ENCODE data around the gene ELOVL4. TPM values are rescaled to one million over a fixed set of nuclear protein-coding genes. Genes with fewer than 3 reads are reported as not detected.

Gene ELOVL4
- polyA plus RNA-seq, 1 donor from 2014 or later, result 47.9 TPM

- no peak overlapping the region for H3K9ac ChIP-seq (ENCODE audit: low read length)
- no peaks in the 10 kb centered on the region for H3F3A ChIP-seq (ENCODE audit: insufficient read depth, low read length, poor library complexity, severe bottlenecking)
- no peak overlapping the region for H3K4me2 ChIP-seq (ENCODE audit: low read length)
- TF ChIP-seq MXI1 (conservative IDR thresholded peaks at IDR 0.05; ENCODE audit: poor library complexity, severe bottlenecking) (no peak), TAF1 (IDR thresholded peaks at IDR 0.05; ENCODE audit: low read depth) (no peak), RAD21 (conservative IDR thresholded peaks at IDR 0.05) (no peak), CTCF (IDR thresholded peaks at IDR 0.05; ENCODE audit: poor library complexity, severe bottlenecking) (no peak), EZH2 (IDR thresholded peaks at IDR 0.05; ENCODE audit: borderline replicate concordance, insufficient read depth, low read length, poor library complexity, severe bottlenecking) (no peak), POLR2AphosphoS5 (IDR thresholded peaks at IDR 0.05) (no peak), EP300 (conservative IDR thresholded peaks at IDR 0.05; ENCODE audit: poor library complexity, severe bottlenecking) (no peak), REST (IDR thresholded peaks at IDR 0.05; ENCODE audit: borderline replicate concordance) (no peak), SMC3 (conservative IDR thresholded peaks at IDR 0.05; ENCODE audit: poor library complexity) (no peak)
- H2AFZ ChIP-seq (ENCODE audit: low read depth, low read length), result no peak overlapping the region
- no peaks in the 10 kb centered on the region for H3K79me2 ChIP-seq (replicated peaks; ENCODE audit: insufficient read depth, low read length)
- no peaks in the 10 kb centered on the region for H4K20me1 ChIP-seq (ENCODE audit: insufficient read depth)
- no peak overlapping the region for H3K27ac ChIP-seq (ENCODE audit: low read length)
- no peaks in the 10 kb centered on the region for H3K9me3 ChIP-seq (ENCODE audit: low read length)
- H3K9me2 ChIP-seq (ENCODE audit: insufficient read depth, low read length), result no peaks in the 10 kb centered on the region
- no peaks in the 10 kb centered on the region for H3K36me3 ChIP-seq (ENCODE audit: insufficient read depth, low read length)
- no peaks in the 10 kb centered on the region for H3K27me3 ChIP-seq (ENCODE audit: insufficient read depth, low read depth, low read length)
- no peak overlapping the region for H3K4me3 ChIP-seq (ENCODE audit: low read length)
Observed at GRCh38 chr6:79985128-79985527, 37.8 kb upstream of the ELOVL4 start.

GRCh38 chr6:79984261-79984660 lies 36.9 kb upstream of the ELOVL4 start:
- H3F3A ChIP-seq (ENCODE audit: insufficient read depth, low read length, poor library complexity, severe bottlenecking), result no peaks in the 10 kb centered on the region
- H3K9me3 ChIP-seq (ENCODE audit: low read length), result no peaks in the 10 kb centered on the region
- H3K27me3 ChIP-seq (ENCODE audit: insufficient read depth, low read depth, low read length), result no peaks in the 10 kb centered on the region
- no peak overlapping the region for H3K4me2 ChIP-seq (ENCODE audit: low read length)
- no peaks in the 10 kb centered on the region for H3K79me2 ChIP-seq (replicated peaks; ENCODE audit: insufficient read depth, low read length)
- H3K9ac ChIP-seq (ENCODE audit: low read length), result no peak overlapping the region
- H3K27ac ChIP-seq (ENCODE audit: low read length), result no peak overlapping the region
- no peaks in the 10 kb centered on the region for H3K36me3 ChIP-seq (ENCODE audit: insufficient read depth, low read length)
- no peak overlapping the region for H3K4me3 ChIP-seq (ENCODE audit: low read length)
- no peak for TF ChIP-seq RAD21 (conservative IDR thresholded peaks at IDR 0.05)
- TF ChIP-seq MXI1 (conservative IDR thresholded peaks at IDR 0.05; ENCODE audit: poor library complexity, severe bottlenecking), result no peak
- no peak for TF ChIP-seq TAF1 (IDR thresholded peaks at IDR 0.05; ENCODE audit: low read depth)
- no peak for TF ChIP-seq REST (IDR thresholded peaks at IDR 0.05; ENCODE audit: borderline replicate concordance)
- H3K9me2 ChIP-seq (ENCODE audit: insufficient read depth, low read length), result no peaks in the 10 kb centered on the region
- no peak overlapping the region for H2AFZ ChIP-seq (ENCODE audit: low read depth, low read length)
- no peaks in the 10 kb centered on the region for H4K20me1 ChIP-seq (ENCODE audit: insufficient read depth)
